HG03432 (cell line): Measurements from ENCODE around the gene PCDHB16.
"Not testable (repeated sequence)": the region's sequence is repeated elsewhere in the genome, so short reads cannot be mapped to it uniquely, and the experiment has no call there.

Experiments
- ATAC-seq: cut with Tn5 transposase; IDR thresholded peaks from one replicate; pipeline ENCODE4 v1.9.1; 2021; ENCODE audit warnings: mild to moderate bottlenecking, moderate library complexity; ENCODE audit not compliant: unreplicated experiment

Gene PCDHB16

DNA sequence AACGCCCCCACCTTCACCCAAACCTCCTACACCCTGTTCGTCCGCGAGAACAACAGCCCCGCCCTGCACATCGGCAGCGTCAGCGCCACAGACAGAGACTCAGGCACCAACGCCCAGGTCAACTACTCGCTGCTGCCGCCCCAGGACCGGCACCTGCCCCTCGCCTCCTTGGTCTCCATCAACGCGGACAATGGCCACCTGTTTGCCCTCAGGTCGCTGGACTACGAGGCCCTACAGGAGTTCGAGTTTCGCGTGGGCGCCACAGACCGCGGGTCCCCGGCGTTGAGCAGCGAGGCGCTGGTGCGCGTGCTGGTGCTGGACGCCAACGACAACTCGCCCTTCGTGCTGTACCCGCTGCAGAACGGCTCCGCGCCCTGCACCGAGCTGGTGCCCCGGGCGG lies 42.7 kb downstream of the PCDHB16 start:
- ATAC-seq: not testable (repeated sequence)

DNA sequence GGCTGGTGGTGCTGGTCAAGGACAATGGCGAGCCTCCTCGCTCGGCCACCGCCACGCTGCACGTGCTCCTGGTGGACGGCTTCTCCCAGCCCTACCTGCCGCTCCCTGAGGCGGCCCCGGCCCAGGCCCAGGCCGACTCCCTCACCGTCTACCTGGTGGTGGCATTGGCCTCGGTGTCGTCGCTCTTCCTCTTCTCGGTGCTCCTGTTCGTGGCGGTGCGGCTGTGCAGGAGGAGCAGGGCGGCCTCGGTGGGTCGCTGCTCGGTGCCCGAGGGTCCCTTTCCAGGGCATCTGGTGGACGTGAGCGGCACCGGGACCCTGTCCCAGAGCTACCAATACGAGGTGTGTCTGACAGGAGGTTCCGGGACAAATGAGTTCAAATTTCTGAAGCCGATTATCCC lies 43.2 kb downstream of the PCDHB16 start:
- not testable (repeated sequence) for ATAC-seq

DNA sequence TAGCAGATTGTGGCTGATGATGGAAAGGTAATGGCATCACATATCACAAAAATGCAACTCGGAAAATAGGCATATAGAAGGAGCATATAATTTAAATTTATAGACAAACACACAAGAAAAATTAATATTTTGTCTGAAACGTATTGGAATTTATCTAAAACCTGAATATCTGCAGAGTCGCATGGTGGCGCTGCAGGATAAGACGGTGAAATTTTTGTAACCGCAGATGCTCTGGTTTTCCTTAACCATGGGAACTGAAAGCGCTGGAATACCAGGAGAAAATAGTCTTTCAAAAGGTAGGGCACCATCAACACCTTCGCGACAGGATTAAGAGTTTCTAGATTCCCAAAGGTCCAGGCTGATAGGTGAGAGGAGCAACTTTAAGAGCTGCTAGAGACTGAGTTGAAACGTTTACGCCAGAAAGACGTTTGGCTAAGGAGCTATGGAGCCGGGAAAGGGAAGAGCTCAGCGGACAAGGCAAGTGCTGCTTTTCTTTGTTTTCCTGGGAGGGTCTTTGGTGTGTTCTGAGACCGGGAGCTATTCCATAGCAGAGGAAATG lies 52.0 kb downstream of the PCDHB16 start:
- no peak for ATAC-seq
